ENCODE results near the gene LBHD2.
"Not testable (repeated sequence)": the region's sequence is repeated elsewhere in the genome, so short reads cannot be mapped to it uniquely, and the experiment has no call there.

The LBHD2 gene

GRCh38 chr14:103113303-103113702 is 29.3 kb downstream of the LBHD2 start:
- Mint-ChIP-seq H3K36me3 (ENCODE audit: low read depth) (no peaks in the 10 kb centered on the region), H3K27me3 (no peaks in the 10 kb centered on the region), H3K9me3 (no peaks in the 10 kb centered on the region), H3K27ac (no peak overlapping the region), H3K4me3 (no peak overlapping the region), H3K4me1 (peaks cover 16% of the 10 kb centered on the region)
- ATAC-seq = no peak
- no peak for DNase-seq

GRCh38 chr14:103113774-103114173 is 29.8 kb downstream of the LBHD2 start:
- no peaks in the 10 kb centered on the region for H3K9me3 Mint-ChIP-seq
- no peaks in the 10 kb centered on the region for H3K27me3 Mint-ChIP-seq
- peaks cover 14% of the 10 kb centered on the region for H3K4me1 Mint-ChIP-seq
- no peak overlapping the region for H3K27ac Mint-ChIP-seq
- H3K36me3 Mint-ChIP-seq (ENCODE audit: low read depth) = no peaks in the 10 kb centered on the region
- ATAC-seq (no peak), DNase-seq (no peak)
- no peak overlapping the region for H3K4me3 Mint-ChIP-seq

GRCh38 chr14:103115086-103115679 is 31.2 kb downstream of the LBHD2 start:
- H3K4me3 Mint-ChIP-seq; H3K9me3 Mint-ChIP-seq; ATAC-seq; H3K27me3 Mint-ChIP-seq; DNase-seq; H3K36me3 Mint-ChIP-seq (ENCODE audit: low read depth); H3K27ac Mint-ChIP-seq: not testable (repeated sequence)
- H3K4me1 Mint-ChIP-seq = peaks cover 14% of the 10 kb centered on the region

GRCh38 chr14:103115845-103116572 is 32.0 kb downstream of the LBHD2 start:
- no peaks in the 10 kb centered on the region for H3K36me3 Mint-ChIP-seq (ENCODE audit: low read depth)
- no peaks in the 10 kb centered on the region for H3K9me3 Mint-ChIP-seq
- no peak for DNase-seq
- no peak for ATAC-seq
- no peak overlapping the region for H3K4me3 Mint-ChIP-seq
- peaks cover 9% of the 10 kb centered on the region for H3K27me3 Mint-ChIP-seq
- no peak overlapping the region for H3K27ac Mint-ChIP-seq
- H3K4me1 Mint-ChIP-seq = peaks cover 14% of the 10 kb centered on the region

GRCh38 chr14:103116636-103117035 is 32.6 kb downstream of the LBHD2 start:
- Mint-ChIP-seq H3K27ac (no peak overlapping the region), H3K36me3 (ENCODE audit: low read depth) (no peaks in the 10 kb centered on the region), H3K4me3 (no peak overlapping the region), H3K27me3 (peaks cover 12% of the 10 kb centered on the region), H3K9me3 (no peaks in the 10 kb centered on the region), H3K4me1 (peaks cover 14% of the 10 kb centered on the region)
- no peak for ATAC-seq
- DNase-seq = no peak

GRCh38 chr14:103117499-103117898 is 33.5 kb downstream of the LBHD2 start:
- not testable (repeated sequence) for ATAC-seq; DNase-seq; H3K27ac Mint-ChIP-seq; H3K36me3 Mint-ChIP-seq (ENCODE audit: low read depth); H3K9me3 Mint-ChIP-seq; H3K4me3 Mint-ChIP-seq
- peaks cover 16% of the 10 kb centered on the region for H3K27me3 Mint-ChIP-seq
- H3K4me1 Mint-ChIP-seq = peaks cover 14% of the 10 kb centered on the region

GRCh38 chr14:103118018-103118662 is 34.1 kb downstream of the LBHD2 start:
- Mint-ChIP-seq H3K27me3 (peaks cover 16% of the 10 kb centered on the region), H3K4me1 (peaks cover 14% of the 10 kb centered on the region), H3K9me3 (no peaks in the 10 kb centered on the region), H3K36me3 (ENCODE audit: low read depth) (no peaks in the 10 kb centered on the region), H3K4me3 (no peak overlapping the region), H3K27ac (no peak overlapping the region)
- DNase-seq = no peak
- no peak for ATAC-seq

- no peaks in the 10 kb centered on the region for H3K9me3 Mint-ChIP-seq
- H3K4me3 Mint-ChIP-seq = no peak overlapping the region
- peaks cover 16% of the 10 kb centered on the region for H3K27me3 Mint-ChIP-seq
- H3K27ac Mint-ChIP-seq = no peak overlapping the region
- H3K4me1 Mint-ChIP-seq = peaks cover 14% of the 10 kb centered on the region
- ATAC-seq (no peak), DNase-seq (no peak)
- H3K36me3 Mint-ChIP-seq (ENCODE audit: low read depth) = no peaks in the 10 kb centered on the region
Observed at GRCh38 chr14:103118663-103119404, 34.8 kb downstream of the LBHD2 start.

- not testable (repeated sequence) for H3K4me3 Mint-ChIP-seq; H3K9me3 Mint-ChIP-seq; DNase-seq; ATAC-seq; H3K36me3 Mint-ChIP-seq (ENCODE audit: low read depth); H3K27ac Mint-ChIP-seq
- H3K4me1 Mint-ChIP-seq = peaks cover 14% of the 10 kb centered on the region
- peaks cover 21% of the 10 kb centered on the region for H3K27me3 Mint-ChIP-seq
Observed at GRCh38 chr14:103119527-103119926, 35.5 kb downstream of the LBHD2 start.

- H3K27ac Mint-ChIP-seq = no peak overlapping the region
- ATAC-seq = no peak
- no peak overlapping the region for H3K4me3 Mint-ChIP-seq
- peaks cover 3% of the 10 kb centered on the region for H3K4me1 Mint-ChIP-seq
- no peaks in the 10 kb centered on the region for H3K36me3 Mint-ChIP-seq (ENCODE audit: low read depth)
- H3K27me3 Mint-ChIP-seq = peaks cover 25% of the 10 kb centered on the region
- H3K9me3 Mint-ChIP-seq = no peaks in the 10 kb centered on the region
- no peak for DNase-seq
Observed at GRCh38 chr14:103121121-103121845, 37.3 kb downstream of the LBHD2 start.

GRCh38 chr14:103121846-103122584 is 38.0 kb downstream of the LBHD2 start:
- no peak for DNase-seq
- peaks cover 3% of the 10 kb centered on the region for H3K4me1 Mint-ChIP-seq
- no peaks in the 10 kb centered on the region for H3K9me3 Mint-ChIP-seq
- ATAC-seq = no peak
- H3K4me3 Mint-ChIP-seq = no peak overlapping the region
- H3K27ac Mint-ChIP-seq = no peak overlapping the region
- peaks cover 25% of the 10 kb centered on the region for H3K27me3 Mint-ChIP-seq
- no peaks in the 10 kb centered on the region for H3K36me3 Mint-ChIP-seq (ENCODE audit: low read depth)

- ATAC-seq (no peak), DNase-seq (no peak)
- H3K4me1 Mint-ChIP-seq = peaks cover 3% of the 10 kb centered on the region
- no peaks in the 10 kb centered on the region for H3K9me3 Mint-ChIP-seq
- H3K4me3 Mint-ChIP-seq = no peak overlapping the region
- peaks cover 25% of the 10 kb centered on the region for H3K27me3 Mint-ChIP-seq
- H3K36me3 Mint-ChIP-seq (ENCODE audit: low read depth) = no peaks in the 10 kb centered on the region
- H3K27ac Mint-ChIP-seq = no peak overlapping the region
Observed at GRCh38 chr14:103122585-103122946, 38.6 kb downstream of the LBHD2 start.

- peak; percentile 42 for ATAC-seq
- peaks cover 25% of the 10 kb centered on the region for H3K27me3 Mint-ChIP-seq
- no peaks in the 10 kb centered on the region for H3K9me3 Mint-ChIP-seq
- H3K36me3 Mint-ChIP-seq (ENCODE audit: low read depth) = no peaks in the 10 kb centered on the region
- H3K27ac Mint-ChIP-seq = no peak within 1 kb of the TSS
- no peak for DNase-seq
- H3K4me1 Mint-ChIP-seq = peaks cover 3% of the 10 kb centered on the region
- H3K4me3 Mint-ChIP-seq = peak within 1 kb of the TSS; percentile 32
Observed at GRCh38 chr14:103122947-103123633, 39.1 kb downstream of the LBHD2 start, which contains the start of gene TNFAIP2. TNFAIP2 (plus strand) TSS chr14:103123461; CDS start chr14:103126458, 2,997 bp downstream.

All from activated naive CD8-positive, alpha-beta T cell treated with anti-CD3 and anti-CD28 coated beads, Interleukin-2, amount 50 U/mL, for 24 hours (primary cell).